GM23248 (cell line): ENCODE results near the gene ZSWIM6.

Experiments
- EZH2 ChIP-seq: fragments of 200-600 bp; sonication (generic); IDR thresholded peaks from 2 replicates; pipeline ENCODE4 v1.6.1; 2018; ENCODE audit warnings: antibody characterized with exemption, mild to moderate bottlenecking; ENCODE audit not compliant: insufficient read depth, poor library complexity, severe bottlenecking
- EZH2phosphoT487 ChIP-seq: fragments of 200-600 bp; sonication (generic); IDR thresholded peaks from 2 replicates; pipeline ENCODE4 v1.6.1; 2018; ENCODE audit warnings: antibody characterized with exemption, moderate library complexity, mild to moderate bottlenecking, low read depth; ENCODE audit not compliant: insufficient read depth

GRCh38 chr5:61414806-61415205, 82.7 kb downstream of the ZSWIM6 start:
- TF ChIP-seq EZH2phosphoT487 (no peak), EZH2 (no peak)
